Sigmoid colon (tissue), 7 donors: ENCODE results near the gene KRTDAP. TPM values are rescaled to one million over a fixed set of nuclear protein-coding genes. Genes with fewer than 3 reads are reported as not detected.

Experiments used
- DNase-seq: peaks from one replicate; pipeline ENCODE4 v3.0.0-alpha.2; 2019
- H3K27ac ChIP-seq, 4 donors: fragments of 200-600 bp; sonication (generic); one replicate each; pipeline ENCODE4 v1.5.1; 2016 to 2019; ENCODE audit warnings: mild to moderate bottlenecking in 1 of 4
- H3K27me3 ChIP-seq, 3 donors: fragments of 200-600 bp; sonication (generic); one replicate each; pipeline ENCODE4 v1.5.1; 2019; ENCODE audit warnings: mild to moderate bottlenecking in 1 of 3
- H3K36me3 ChIP-seq, 4 donors: fragments of 200-600 bp; sonication (generic); one replicate each; pipeline ENCODE4 v1.5.1; 2016 to 2019
- H3K4me1 ChIP-seq, 4 donors: fragments of 200-600 bp; sonication (generic); one replicate each; pipeline ENCODE4 v1.5.1; 2017 to 2019
- H3K4me3 ChIP-seq, 4 donors: fragments of 200-600 bp; sonication (generic); one replicate each; pipeline ENCODE4 v1.5.1; 2017 to 2019; ENCODE audit warnings: mild to moderate bottlenecking in 2 of 4, moderate library complexity in 1 of 4
- H3K9me3 ChIP-seq, 4 donors: fragments of 200-600 bp in 3 of 4; sonication (generic) in 3 of 4; one replicate each; pipeline versions ENCODE4 v1.5.1 to v1.6.1; 2013 to 2019
- EP300 ChIP-seq, 4 donors: sonication (generic); formaldehyde crosslinking; IDR thresholded peaks; one replicate each; pipeline ENCODE4 v1.6.1; 2017; ENCODE audit warnings: antibody characterized with exemption in 4 of 4
- POLR2A ChIP-seq, 2 donors: fragments of 450-650 bp; IDR thresholded peaks; one replicate each; pipeline ENCODE4 v1.6.1; 2016; ENCODE audit warnings: antibody characterized with exemption in 2 of 2, mild to moderate bottlenecking in 2 of 2, moderate library complexity in 2 of 2
- POLR2AphosphoS5 ChIP-seq, 4 donors: sonication (generic); formaldehyde crosslinking; IDR thresholded peaks; one replicate each; pipeline ENCODE4 v1.6.1; 2017; ENCODE audit warnings: antibody characterized with exemption in 4 of 4
- WGBS, 2 donors: extraction: QIAGEN DNeasy Blood & Tissue Kit; methylation state at CpG; one replicate each; pipeline ENCODE4 v1.1.7; 2013; 5-methylcytosine and 5-hydroxymethylcytosine counted together
- intact Hi-C: fragments of 100-400 bp; cut with DNase I; formaldehyde crosslinking; loops from one replicate; pipeline ENCODE4 v1.15.1; 2023
- polyA plus RNA-seq, 3 donors: library from polyadenylated mRNA; stranded (reverse); fragments of 200-250 nt; gene quantifications; one replicate each; pipeline ENCODE4 v1.2.3, GENCODE V29; 2013
- total RNA-seq, 4 donors: library from RNA; depleted of rRNA; stranded (reverse); fragments of >200 nt; gene quantifications; one replicate each; pipeline ENCODE4 v1.1.0, GENCODE V29; 2016
- TF ChIP-seq, protein P1 (sequence below), 4 experiments: fragments of 450-650 bp in 3 of 4; fragments of 200-600 bp in 1 of 4; IDR thresholded peaks; one replicate each; pipeline ENCODE4 v1.5.1; 2016 to 2019; ENCODE audit warnings: antibody characterized with exemption in 4 of 4, mild to moderate bottlenecking in 3 of 4, moderate library complexity in 2 of 4
- donor health status: healthy with polysubstance abuse.
- donor health status: Bipolar disorder and iron deficiency.
- donor health status: healthy.

The KRTDAP gene
- total and polyA plus RNA-seq, 7 donors: not detected

DNA sequence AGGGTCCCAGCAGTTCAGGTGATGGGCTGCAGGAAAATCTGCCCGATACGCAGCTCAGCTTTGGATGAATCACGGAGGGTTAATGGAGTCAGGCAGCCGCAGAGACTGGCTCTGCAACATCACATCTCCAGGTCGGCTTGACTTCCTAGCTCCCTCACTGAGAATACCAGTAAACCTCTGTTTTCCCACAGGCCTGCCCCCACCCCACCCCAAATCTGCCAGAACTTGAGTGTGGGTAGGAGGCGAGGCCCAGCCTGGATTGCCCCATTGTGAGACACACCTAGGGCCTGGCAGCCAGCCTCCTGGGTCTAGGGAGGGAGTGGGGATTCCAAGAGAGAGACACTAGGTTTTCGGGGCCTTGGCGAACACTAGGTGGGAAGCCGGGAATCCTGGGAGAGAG, 3.7 kb upstream of the KRTDAP start:
- 77 to 86% methylated on average over 9 of the region's 9 CpGs for WGBS, 2 donors
- DNase-seq: no peak
- intact Hi-C loops: no loop called here
- Histone ChIP-seq H3K4me1 (peaks cover 0 to 7% (median 3%) of the 10 kb centered on the region in 4 donors), H3K9me3 (no peaks in the 10 kb centered on the region), H3K36me3 (no peaks in the 10 kb centered on the region), H3K27ac (no peak overlapping the region), H3K27me3 (peaks cover 0 to 9% (median 0%) of the 10 kb centered on the region in 3 donors), H3K4me3 (no peak overlapping the region)
- TF ChIP-seq POLR2AphosphoS5 (IDR thresholded peaks at IDR 0.05): no peak
- TF ChIP-seq POLR2A (IDR thresholded peaks at IDR 0.05): no peak
- TF ChIP-seq, protein P1, sequence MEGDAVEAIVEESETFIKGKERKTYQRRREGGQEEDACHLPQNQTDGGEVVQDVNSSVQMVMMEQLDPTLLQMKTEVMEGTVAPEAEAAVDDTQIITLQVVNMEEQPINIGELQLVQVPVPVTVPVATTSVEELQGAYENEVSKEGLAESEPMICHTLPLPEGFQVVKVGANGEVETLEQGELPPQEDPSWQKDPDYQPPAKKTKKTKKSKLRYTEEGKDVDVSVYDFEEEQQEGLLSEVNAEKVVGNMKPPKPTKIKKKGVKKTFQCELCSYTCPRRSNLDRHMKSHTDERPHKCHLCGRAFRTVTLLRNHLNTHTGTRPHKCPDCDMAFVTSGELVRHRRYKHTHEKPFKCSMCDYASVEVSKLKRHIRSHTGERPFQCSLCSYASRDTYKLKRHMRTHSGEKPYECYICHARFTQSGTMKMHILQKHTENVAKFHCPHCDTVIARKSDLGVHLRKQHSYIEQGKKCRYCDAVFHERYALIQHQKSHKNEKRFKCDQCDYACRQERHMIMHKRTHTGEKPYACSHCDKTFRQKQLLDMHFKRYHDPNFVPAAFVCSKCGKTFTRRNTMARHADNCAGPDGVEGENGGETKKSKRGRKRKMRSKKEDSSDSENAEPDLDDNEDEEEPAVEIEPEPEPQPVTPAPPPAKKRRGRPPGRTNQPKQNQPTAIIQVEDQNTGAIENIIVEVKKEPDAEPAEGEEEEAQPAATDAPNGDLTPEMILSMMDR (IDR thresholded peaks at IDR 0.05): no peak
- TF ChIP-seq EP300 (IDR thresholded peaks at IDR 0.05): no peak

DNA sequence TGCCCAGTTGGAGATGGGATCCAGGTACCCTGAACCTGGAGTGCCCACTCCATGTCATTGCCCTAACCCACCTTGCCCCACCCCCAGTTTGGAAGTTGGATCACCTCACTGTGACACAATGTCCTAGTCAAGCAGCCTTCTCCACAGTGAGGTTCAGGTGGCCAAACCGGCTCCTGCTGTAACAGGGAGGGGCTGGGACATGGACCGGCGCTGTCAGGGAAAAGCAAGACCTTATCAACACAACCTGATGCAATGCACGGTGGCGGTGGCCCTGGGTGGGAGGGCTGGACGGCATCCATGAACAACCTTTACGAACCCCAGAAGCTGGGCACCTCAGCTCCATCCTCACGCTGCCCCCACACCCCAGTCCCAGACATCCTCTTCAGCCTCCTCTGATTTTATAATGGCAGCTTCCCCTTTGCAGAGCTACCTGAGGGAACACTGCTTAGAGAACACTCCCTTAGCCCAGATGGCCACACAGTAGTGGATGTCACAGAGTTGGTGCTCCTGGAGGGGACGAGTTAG, 1.6 kb upstream of the KRTDAP start:
- Histone ChIP-seq H3K4me3 (no peak overlapping the region), H3K27me3 (peaks cover 0 to 9% (median 0%) of the 10 kb centered on the region in 3 donors), H3K9me3 (no peaks in the 10 kb centered on the region), H3K36me3 (no peaks in the 10 kb centered on the region), H3K27ac (no peak overlapping the region), H3K4me1 (peaks cover 0 to 7% (median 3%) of the 10 kb centered on the region in 4 donors)
- intact Hi-C loops: no loop called here
- 62 to 84% methylated on average over 9 of the region's 9 CpGs for WGBS, 2 donors
- TF ChIP-seq EP300 (IDR thresholded peaks at IDR 0.05) (no peak), POLR2AphosphoS5 (IDR thresholded peaks at IDR 0.05) (no peak), POLR2A (IDR thresholded peaks at IDR 0.05) (no peak)
- TF ChIP-seq, protein P1 (IDR thresholded peaks at IDR 0.05): no peak
- DNase-seq: no peak

DNA sequence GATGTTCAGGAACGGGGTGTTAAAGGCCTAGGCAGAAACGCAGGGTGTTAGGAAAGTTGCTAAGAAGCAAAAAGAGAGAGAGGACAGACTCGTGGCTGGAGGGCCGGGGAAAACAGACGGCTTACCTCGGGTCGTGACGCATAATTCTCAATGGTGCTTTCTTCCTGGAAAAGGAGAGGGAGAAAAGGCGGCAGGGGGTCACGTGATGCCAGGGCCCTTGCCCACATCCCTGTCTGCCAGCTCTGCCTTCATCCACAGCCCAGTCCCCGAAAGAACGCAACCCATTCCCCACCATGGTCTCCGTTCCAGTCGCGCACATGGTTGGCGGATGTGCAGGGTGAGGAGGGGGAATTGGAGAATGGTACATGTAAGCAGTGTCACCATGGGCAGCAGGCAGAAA, 1.6 kb downstream of the KRTDAP start:
- H3K36me3 ChIP-seq: no peaks in the 10 kb centered on the region
- no peaks in the 10 kb centered on the region for H3K9me3 ChIP-seq
- no peak overlapping the region for H3K4me3 ChIP-seq
- no peak overlapping the region for H3K27ac ChIP-seq
- 91 to 92% methylated on average over 16 of the region's 16 CpGs for WGBS, 2 donors
- intact Hi-C loops: no loop called here
- peaks cover 0 to 9% (median 0%) of the 10 kb centered on the region in 3 donors for H3K27me3 ChIP-seq
- no peaks in the 10 kb centered on the region for H3K4me1 ChIP-seq
- no peak for DNase-seq
- TF ChIP-seq EP300 (IDR thresholded peaks at IDR 0.05) (no peak), POLR2AphosphoS5 (IDR thresholded peaks at IDR 0.05) (no peak), POLR2A (IDR thresholded peaks at IDR 0.05) (no peak)
- TF ChIP-seq, protein P1 (IDR thresholded peaks at IDR 0.05): no peak

DNA sequence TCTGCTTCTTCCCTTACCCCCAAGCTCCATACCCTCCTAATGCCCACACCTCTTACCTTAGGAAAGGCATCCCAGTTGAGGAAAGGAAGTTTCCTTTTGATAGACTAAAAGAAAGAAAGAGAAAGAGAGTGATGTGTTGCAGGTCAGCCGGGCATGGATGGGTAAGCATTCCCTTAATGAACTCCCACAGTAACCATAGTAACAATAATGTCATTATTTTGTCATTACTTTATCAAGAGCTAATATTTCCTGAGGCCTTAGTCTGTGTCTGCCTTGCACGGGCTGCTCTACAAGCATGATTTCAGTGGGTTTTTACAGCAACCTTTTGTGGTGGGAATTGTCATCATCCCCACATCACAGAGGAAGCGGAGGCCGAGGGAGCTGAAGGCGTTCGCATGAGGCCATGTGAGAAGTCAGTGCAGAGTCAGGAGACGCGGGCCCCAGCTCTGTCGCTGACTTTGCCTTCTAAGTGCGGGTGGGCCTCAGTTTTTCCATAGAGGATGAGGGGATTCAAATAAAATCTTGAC, 2.5 kb downstream of the KRTDAP start:
- intact Hi-C loops: no loop called here
- DNase-seq: no peak
- Histone ChIP-seq H3K27ac (no peak overlapping the region), H3K4me1 (no peaks in the 10 kb centered on the region), H3K4me3 (no peak overlapping the region), H3K27me3 (peaks cover 0 to 9% (median 0%) of the 10 kb centered on the region in 3 donors), H3K36me3 (no peaks in the 10 kb centered on the region), H3K9me3 (no peaks in the 10 kb centered on the region)
- 89 to 93% methylated on average over 10 of the region's 10 CpGs for WGBS, 2 donors
- no peak for TF ChIP-seq POLR2AphosphoS5 (IDR thresholded peaks at IDR 0.05)
- no peak for TF ChIP-seq POLR2A (IDR thresholded peaks at IDR 0.05)
- TF ChIP-seq, protein P1 (IDR thresholded peaks at IDR 0.05): no peak
- no peak for TF ChIP-seq EP300 (IDR thresholded peaks at IDR 0.05)
